ENCODE measurements around the gene TARS2.

GRCh38 chr1:150469291-150469690 is 17.9 kb upstream of the TARS2 start:
- TF ChIP-seq CTCF (IDR thresholded peaks at IDR 0.05) = no peak
- no peak for TF ChIP-seq ZFX (IDR thresholded peaks at IDR 0.05; ENCODE audit: borderline replicate concordance)

Data from 22Rv1 (cell line).